Stimulated activated CD4-positive, alpha-beta T cell treated with anti-CD3 and anti-CD28 coated beads, Interleukin-1b, Interleukin-23, amount 100 ng/mL, for 1 hour (primary cell): ENCODE results near the gene KCNJ11.
"Not testable (repeated sequence)": the region's sequence is repeated elsewhere in the genome, so short reads cannot be mapped to it uniquely, and the experiment has no call there.

Source experiments
- DNase-seq, 2 donors: peaks; one replicate each; pipeline ENCODE4 v3.0.0-alpha.2; 2020; ENCODE audit warnings: low read depth in 2 of 2

KCNJ11 gene

DNA sequence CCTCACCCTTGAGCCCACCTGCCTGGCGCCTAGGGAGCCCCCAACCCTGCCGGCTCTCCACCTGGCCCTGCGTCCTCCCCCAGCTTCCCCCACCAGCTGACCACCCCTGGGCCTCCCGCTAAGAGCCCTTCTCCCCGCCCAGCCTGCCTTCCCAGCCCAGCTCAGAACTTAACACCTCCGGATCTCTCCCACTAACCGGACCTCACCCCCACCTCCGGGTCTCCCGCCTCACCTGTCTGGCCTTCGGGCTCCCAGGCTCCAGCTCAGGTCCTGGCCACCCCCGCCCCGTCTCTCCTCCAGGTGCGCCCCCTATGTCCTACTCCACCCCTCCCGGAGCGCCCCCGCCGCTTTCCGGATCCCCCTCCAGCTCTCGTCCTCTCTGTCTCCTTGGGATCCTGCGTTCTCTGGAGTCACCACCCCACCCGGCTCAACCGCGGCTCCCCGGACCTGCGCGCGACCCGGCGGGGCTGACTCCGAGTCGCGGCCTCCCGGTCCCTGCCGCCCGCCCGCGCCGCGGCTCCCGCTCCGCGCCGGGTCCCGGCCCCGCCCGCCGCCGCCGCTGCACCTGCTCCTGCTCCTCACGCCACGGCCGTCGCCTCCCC lies at the start of gene KCNJ11:
TSS of gene KCNJ11 (minus strand) at position 51 of the 602 bp plus-strand sequence. CDS start 568 bp downstream, outside the sequence.
- DNase-seq, result no peak

DNA sequence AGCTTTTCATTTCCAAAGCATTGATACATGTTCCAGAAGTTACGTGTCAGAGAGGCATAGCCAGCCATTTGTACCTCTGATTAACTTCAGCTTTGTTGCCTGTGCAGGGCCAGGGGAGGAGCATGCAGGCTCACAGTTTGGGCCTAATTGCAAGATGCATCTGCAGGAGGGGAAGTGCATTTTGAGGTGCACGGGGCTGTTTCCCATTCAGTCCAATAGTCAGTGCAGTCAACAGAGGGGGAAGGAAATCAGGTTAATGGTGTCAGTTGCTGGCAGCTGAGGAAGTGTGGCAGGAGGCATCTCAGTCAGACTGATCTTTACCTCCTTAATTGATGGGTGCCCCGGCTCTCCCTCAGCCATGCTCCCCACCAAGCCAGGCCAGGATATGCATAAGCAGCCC lies 48.9 kb upstream of the KCNJ11 start:
- DNase-seq, result no peak

DNA sequence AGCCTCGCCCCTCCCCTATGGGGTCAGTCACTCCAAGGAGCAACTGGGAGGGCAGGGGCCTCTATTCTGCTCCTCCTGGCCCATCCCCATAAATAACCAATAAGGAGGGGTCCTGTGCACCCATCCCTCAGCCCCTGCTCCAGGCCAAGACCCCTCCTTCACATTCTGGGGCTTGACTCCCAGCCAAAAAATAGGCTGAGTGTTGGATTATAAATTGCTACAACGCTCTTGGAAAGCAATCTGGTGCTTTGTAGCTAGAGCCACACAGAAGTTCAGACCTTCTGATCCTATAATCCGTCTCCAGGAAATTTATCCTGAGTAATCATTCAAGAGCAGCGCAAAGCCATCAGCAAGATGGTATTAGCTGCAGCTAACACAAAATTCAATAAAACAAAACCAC lies 45.6 kb upstream of the KCNJ11 start:
- no peak for DNase-seq

DNA sequence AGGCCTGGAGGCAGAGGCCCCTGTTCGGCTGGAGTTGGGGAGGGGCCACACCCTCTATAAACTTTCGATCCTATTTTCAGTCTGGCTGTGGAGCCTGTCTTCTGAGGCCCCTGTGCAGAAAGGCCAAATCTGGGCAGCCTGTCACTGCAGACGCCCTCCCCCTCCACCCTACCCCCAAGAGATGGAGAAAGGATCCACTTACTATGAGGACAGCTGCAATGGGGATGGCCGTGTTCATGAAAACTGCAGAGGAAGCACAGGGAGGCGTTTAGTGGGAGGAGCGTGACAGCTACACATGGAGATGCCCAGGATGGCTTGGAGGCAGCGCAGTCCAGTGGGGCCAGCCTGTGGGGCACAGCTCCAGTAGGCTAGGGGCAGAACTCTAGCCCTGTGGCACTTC lies 43.5 kb upstream of the KCNJ11 start:
- no peak for DNase-seq

DNA sequence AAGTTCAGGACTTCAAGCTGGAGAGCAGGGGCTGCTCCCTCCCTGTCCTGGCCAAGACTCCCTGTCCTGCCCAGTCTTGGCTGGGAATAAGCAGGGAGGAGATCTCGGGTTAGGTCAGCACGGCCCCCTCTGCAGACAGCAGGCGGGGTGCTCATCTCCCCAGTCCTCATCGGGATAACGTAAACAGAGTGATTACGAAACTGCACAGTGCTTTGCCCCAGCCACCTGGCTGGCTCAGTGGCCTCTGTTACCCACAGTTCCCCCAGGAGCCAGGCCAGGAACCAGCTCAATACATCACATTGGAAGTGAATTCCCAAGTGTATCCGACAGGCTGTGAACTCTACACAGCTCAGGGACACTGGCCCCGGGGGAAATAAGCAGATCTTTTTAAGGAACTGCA lies 42.7 kb upstream of the KCNJ11 start:
- no peak for DNase-seq

DNA sequence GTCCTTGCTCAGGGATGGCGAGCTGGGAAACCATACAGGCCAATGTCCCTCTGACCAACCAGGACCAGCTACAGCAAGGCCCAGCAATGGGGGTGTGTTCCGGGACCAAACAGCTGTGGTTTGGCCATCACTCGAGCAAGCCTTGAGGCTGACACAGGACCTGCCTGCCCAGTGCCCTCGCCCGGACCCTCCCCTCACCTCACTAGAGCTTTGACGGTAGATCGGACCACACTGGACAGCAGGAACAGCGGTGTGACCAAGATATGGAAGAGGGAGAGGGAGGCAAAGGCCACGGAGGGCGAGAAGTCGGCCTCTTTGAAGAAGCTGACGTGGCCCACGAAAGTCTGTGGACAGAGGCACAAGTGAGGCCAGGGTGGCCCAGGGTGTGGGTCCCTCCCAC lies 42.2 kb upstream of the KCNJ11 start:
- no peak for DNase-seq

DNA sequence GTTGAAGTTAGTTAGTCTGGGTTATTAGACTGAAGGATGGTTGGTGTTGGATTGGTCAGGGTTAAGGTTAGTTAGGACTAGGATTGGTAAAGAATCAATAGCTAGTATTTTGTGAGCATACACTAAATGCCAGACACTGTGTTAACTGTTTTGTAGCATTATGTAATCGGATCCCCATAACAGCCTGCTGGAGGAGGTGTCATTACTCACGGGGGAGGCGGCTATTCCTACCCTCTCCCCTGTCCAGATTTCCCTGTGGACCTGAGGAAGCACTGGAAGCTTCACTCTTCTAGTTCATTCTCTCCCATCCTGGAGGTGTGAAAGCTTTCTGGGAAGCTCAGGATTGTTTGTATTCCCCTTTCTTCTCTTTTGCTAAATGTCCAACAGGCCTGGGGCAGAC lies 40.5 kb upstream of the KCNJ11 start:
- DNase-seq, result no peak

DNA sequence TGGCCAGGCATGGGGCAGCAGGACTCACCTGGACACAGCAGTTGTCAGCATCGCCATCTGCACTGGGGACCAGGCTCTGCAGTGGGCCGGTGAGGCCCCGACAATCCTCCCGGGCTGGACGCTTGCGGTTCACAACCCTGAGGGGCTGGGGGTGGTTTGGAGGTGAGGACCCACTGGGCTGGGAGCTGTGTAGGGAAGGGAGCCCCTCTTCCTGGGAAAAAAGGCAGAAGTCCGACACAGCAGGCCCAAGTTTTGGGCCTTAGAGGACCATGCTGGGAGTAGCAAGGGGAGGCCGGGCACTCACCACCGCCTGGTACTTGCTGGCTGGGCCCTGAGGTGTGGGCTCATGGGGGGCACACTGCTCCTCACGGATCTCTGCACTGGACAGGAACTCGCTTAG lies 39.8 kb upstream of the KCNJ11 start:
- no peak for DNase-seq

DNA sequence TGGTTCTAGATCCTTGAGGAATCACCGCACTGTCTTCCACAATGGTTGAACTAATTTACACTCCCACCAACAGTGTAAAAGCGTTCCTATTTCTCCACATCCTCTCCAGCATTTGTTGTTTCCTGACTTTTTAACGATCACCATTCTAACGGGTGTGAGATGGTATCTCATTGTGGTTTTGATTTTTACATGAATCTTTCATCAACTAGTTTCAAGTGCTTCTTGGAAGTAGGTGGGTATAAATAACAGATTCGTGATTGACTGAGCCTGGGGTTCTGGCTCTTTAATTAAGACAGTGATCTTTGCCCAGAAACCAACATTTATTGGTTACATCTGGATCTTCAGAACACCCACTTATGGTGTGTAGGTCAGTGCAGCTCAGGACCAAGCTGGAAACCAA lies 37.8 kb upstream of the KCNJ11 start:
- not testable (repeated sequence) for DNase-seq

DNA sequence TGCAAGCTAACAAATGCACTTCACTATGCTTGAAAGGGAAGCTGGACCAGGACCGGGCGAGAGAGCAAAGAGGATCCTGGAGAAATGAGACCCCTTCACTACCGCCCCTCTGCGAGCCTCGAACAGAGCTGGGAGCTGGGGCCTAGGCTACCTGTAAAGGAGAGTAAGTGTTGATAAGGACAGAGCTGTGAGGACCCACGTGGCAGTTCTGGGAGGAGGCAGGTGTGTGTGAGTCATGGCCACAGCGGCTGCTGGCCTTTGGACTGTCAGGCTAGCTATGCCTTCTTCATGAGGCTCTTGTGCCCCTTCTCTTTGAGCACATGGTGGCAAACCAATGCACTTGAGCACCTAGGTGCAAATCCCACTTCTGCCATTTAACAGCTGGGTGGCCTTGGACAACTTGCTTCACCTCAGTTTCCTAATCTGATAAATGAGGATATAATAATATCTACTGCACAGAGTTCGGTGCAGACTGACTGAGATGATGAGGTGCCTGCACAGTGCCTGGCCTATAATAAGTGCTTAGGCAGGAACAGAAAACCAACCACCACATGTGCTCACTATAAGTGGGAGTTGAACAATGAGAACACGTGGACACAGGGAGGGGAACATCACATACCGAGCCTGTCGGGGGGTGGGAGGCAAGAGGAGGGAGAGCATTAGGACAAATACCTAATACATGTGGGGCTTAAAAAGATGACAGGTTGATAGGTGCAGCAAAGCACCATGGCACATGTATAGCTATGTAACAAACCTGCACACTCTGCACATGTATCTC lies 35.3 kb upstream of the KCNJ11 start:
- no peak for DNase-seq

DNA sequence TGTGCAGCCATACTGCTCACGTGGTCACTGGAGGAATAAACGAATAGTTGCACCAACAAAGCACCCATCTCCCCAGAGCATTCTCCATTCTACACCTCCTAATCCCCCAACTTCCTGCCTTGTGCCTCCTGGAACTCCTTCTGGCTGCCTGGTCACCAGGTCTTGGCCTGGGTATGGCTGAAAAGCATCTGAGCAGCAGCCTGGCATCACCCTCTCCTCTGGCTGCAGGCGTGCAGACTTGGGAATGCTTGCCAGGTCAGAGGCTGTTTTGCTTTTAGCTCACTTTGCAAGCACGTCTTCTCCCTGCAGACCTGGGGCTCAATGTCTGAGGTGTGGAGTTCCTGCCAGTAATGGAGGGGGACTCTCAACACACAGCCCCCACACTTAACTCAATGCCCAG lies 33.3 kb upstream of the KCNJ11 start:
- DNase-seq, result no peak

DNA sequence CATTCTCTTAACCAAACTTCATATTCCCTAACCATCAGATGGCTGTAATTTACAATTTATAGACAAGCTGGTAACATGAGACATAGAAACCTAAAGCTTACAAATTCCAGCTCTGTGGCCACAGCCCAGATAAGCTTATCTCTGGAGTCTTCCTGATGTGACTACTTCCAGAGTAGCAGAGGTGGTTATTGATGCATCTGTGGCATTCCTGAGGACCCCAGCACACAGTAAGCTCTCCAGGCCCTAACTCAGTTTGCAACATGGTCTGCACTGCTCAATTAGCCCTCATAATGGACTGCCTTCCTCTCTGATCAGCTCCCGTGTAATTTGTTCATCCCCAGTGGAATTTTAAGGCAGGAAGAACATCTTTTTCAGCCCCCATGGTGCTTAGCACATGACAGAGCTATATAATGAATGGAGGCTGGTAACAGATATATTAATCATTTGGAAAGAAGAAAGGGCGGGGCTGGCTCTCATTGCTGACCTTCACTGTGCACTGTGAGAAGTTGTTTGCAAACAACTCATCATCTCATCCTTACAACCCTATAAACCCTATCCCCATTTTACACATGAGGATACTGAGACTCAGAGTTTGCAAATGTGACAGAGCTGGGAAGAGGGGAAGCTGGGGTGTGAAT lies 30.1 kb upstream of the KCNJ11 start:
- DNase-seq, result no peak

DNA sequence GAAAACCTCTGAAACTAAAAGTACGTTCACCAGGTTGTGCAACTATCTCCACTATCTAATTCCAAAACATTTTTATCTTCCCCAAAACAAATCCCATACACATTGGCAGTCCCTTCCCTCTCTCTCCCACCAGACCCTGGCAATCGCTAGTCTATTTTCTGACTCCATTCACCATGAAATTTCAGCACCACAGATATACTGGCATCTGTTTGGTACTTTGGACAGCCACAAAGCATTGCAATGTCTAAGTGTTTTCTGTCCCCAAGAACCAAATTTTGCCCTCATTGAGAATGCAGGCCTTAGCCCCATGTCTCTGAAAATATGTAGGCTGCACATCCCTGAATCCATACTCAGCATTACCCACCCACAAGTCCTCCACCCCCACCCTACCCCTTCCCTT lies 28.0 kb upstream of the KCNJ11 start:
- DNase-seq, result no peak

DNA sequence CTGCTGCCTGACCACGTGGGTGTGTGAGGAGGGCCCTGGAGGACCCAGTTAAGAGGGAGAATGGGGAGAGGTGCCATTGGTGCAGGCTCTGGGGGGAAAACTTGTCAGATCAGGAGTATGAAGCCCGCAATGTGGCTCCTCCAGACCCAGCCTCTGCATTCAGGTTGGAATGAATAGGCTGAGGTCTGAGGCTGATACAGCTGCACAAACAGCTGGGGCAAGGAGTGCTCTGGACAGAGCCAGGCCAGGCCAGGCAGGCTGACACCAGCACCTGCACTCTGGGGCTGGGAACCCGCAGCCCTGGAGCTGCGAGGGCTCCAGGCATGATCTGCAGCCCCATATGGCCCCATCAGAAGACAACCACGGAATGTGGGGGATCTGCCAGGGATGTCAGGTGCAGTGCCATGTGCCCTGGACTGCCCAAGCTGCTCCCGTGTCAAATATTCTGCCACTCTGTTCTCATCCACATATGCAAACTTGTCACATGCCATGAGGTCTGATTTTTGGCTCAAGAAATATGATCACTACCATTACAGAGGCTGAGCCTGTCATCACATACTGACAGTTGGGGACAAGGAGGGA lies 27.2 kb upstream of the KCNJ11 start:
- no peak for DNase-seq

DNA sequence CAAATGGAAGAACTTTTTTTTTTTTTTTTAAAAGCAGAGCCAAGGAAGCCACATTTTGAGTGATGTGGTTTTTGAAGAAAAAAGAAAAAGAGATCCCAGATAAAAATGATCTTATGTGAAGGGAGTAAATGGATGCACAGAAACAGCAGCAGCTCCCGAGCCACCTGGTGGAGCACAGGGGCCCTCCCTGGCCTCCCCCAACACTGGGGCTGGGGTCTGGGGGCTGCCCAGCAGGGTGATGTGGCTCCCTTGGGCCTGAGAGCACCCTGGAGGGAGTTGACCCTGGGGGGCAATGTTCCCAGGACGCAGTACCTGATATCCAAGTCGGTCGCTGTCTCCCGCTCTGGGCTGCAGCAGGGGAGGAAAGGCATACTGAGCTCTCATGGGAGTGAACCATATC lies 26.5 kb upstream of the KCNJ11 start:
- DNase-seq, result no peak

DNA sequence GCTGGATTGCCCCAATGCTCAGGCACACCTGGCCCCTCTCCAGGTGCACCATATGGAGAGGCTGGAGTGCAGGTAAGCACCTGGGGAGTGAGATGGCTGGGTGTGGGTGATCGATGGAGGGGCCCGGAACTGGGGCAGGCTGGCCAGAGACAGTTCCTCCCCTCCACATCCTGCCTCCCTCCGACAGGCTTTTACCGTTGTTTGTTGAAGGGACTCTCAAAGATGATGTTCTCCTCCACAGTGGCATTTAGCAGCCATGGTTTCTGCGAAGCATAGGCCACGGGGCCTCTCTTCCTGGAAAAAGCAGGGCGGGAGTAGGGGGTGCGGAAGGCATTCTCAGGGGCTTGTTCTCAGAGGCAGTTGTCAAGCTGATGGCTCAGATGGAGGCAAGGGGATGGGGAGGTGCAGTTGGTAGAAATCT lies 25.9 kb upstream of the KCNJ11 start:
- DNase-seq, result no peak

DNA sequence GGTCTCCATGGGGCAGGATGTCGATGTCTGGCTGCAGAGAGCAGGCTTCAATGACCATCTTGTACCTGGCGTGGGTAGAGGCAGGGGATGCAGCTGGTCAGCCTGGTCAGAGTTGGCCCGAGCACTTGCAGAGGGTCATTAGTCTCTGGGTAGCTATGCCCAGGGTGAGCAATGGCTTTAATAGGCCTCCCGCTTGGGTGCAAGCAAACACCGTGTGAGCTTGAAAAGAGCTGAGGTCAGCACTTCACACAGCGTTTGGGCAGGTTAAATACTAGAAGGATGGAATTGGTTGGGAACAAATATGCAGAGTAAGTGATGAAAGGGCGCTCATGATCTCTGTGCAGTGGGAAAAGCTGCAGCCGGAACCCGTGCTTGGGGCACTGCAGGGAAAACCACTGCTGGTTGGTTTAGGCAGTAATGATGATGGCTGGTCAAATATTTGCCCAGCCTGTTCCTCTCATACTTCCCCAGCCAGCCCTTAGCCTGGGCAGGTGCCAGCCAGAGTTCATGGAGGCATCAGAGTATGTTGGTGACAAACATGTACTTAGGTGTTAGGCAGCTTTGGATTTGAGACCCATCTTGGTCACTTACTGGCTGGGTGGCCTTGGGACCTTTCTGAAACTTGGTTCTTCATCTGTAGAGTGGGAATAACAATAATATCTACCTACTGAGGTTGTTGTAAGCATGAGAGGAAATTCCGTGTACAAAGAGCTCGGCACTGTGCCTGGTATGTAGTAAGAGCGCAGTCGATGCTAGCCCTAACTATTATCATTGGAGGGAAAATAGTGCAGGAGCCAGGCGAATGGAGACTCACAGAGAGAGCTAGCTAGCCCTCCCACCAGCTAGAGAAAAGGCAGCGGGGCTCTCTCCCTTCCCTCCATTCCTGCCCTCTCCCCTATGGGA lies 25.2 kb upstream of the KCNJ11 start:
- no peak for DNase-seq

DNA sequence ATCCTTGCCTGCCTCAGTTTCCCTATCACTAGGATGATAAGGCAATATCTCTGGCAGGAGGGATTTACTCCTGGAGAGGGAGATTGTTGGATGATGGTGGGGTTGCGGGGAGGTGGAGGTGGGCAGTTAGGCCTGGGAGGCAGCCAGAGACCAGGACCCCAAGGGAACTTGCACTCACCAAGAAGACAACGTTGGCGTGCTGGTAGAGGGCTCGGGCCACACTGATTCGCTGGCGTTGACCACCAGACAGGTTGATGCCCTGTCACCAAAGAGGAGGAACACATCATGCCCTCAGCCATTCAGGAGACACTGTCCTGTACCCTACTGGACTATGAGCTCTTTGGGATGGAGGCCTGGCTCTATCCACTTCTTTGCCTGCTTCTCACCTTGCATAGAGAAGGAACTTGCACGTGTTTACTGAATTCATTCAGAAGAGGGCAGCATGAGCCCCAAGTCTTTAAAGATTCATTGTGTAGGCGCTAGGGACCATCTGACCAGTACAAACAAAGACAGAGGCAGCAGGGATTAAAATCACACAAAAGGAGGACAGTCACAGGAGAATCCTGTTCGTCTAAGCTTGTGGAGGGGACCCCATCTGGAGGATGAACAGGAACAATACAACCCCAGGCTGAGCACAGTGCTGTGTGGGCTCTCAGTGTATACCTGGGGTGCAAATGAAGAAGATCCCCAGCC lies 24.2 kb upstream of the KCNJ11 start:
- DNase-seq, result no peak

DNA sequence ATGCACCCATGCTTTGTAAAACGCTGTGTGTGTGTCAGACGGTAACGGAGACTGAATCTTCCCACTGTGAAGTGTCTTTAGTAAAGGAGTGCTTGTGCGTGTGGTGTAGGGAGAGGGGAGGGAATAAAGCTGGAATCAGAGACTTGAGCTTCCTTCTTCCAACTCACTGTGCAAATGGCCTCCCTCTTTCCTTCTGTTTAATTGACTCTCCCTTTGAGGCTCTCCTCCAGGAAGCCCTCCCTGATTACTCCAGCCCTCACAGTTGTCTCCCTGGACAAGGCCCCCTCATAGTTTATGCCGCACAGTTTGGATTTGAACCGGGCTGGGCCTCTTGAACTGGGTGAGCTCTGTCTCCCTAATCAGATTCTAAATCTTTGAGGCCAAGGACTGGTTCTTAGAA lies 23.0 kb upstream of the KCNJ11 start:
- no peak for DNase-seq

DNA sequence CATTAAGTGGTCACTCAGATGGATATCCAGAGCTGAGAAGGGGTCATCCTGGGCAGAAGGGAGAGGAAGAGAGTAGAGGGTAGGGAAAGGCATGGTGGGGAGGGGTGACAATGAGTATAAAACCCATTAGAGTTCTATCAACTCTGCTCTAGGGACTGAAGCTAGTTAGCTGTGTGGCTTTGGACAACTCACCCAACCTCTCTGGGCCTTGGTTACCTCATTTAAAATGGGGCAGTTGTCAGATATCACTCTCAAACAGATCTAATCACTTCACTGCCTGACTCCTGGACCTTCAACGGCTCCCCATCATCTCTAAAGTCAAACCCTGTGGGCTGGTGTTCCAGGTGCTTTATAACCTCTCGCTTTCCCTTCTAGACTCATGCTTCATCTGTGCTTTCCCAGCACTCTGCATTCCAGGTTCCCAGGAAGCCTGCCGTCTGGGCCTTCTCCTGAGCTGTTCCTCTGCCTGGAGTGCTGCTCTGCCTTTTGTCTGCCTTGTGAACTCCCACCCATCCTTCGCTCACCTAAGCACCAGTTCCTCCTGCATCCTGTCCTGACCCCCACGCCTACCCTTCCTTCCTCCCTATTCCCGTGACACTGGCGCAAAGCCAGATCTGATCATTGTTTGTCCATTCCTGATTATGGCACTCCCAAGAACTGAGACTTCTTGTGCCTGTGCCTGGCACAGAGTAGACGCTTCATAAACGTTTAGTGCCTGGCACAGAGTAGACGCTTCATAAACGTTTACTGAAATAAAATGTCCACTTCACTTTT lies 22.3 kb upstream of the KCNJ11 start:
- no peak for DNase-seq
